HG02852 (cell line): ENCODE results near the gene GAS5.
A peak's percentile ranks its signal among the peaks of the same experiment; 100 is the strongest.
"Not testable (repeated sequence)": the region's sequence is repeated elsewhere in the genome, so short reads cannot be mapped to it uniquely, and the experiment has no call there.

Experiments used
- ATAC-seq: cut with Tn5 transposase; IDR thresholded peaks from one replicate; pipeline ENCODE4 v1.9.1; 2021; ENCODE audit warnings: mild to moderate bottlenecking, moderate library complexity; ENCODE audit not compliant: unreplicated experiment

The GAS5 gene

GRCh38 chr1:173870252-173871075, 2.7 kb upstream of the GAS5 start:
- peak; percentile 22 for ATAC-seq

GRCh38 chr1:173869021-173869359, 1.2 kb upstream of the GAS5 start:
- no peak for ATAC-seq

GRCh38 chr1:173868266-173869020, 654 bp upstream of the GAS5 start, which contains the start of gene ZBTB37:
Gene ZBTB37 (plus strand): TSS chr1:173868380. CDS start chr1:173870226, 1,846 bp downstream.
- ATAC-seq: peak; percentile 59

GRCh38 chr1:173867141-173867752, 542 bp downstream of the GAS5 start:
- no peak for ATAC-seq

GRCh38 chr1:173866413-173867115, 1.2 kb downstream of the GAS5 start:
- no peak for ATAC-seq

GRCh38 chr1:173865468-173866164, 2.2 kb downstream of the GAS5 start:
- no peak for ATAC-seq

- no peak for ATAC-seq
Observed at GRCh38 chr1:173864179-173864867, 3.5 kb downstream of the GAS5 start.

GRCh38 chr1:173863224-173864161, 4.3 kb downstream of the GAS5 start:
- ATAC-seq: no peak

GRCh38 chr1:173862769-173863223, 5.0 kb downstream of the GAS5 start:
- ATAC-seq: no peak

GRCh38 chr1:173862146-173862768, 5.5 kb downstream of the GAS5 start:
- not testable (repeated sequence) for ATAC-seq

- ATAC-seq: no peak
Observed at GRCh38 chr1:173861731-173862145, 6.1 kb downstream of the GAS5 start.

GRCh38 chr1:173860065-173860464, 7.7 kb downstream of the GAS5 start:
- no peak for ATAC-seq

GRCh38 chr1:173859547-173859946, 8.2 kb downstream of the GAS5 start:
- ATAC-seq: not testable (repeated sequence)

- ATAC-seq: no peak
Observed at GRCh38 chr1:173857363-173857917, 10.3 kb downstream of the GAS5 start.

- ATAC-seq: no peak
Observed at GRCh38 chr1:173856903-173857302, 10.9 kb downstream of the GAS5 start.

GRCh38 chr1:173856014-173856413, 11.8 kb downstream of the GAS5 start:
- ATAC-seq: no peak

- ATAC-seq: no peak
Observed at GRCh38 chr1:173853074-173853473, 14.7 kb downstream of the GAS5 start.

GRCh38 chr1:173852105-173852504, 15.7 kb downstream of the GAS5 start:
- no peak for ATAC-seq
